Measurements from ENCODE around the gene GDI1.
A peak's percentile ranks its signal among the peaks of the same experiment; 100 is the strongest.

GDI1 gene

DNA sequence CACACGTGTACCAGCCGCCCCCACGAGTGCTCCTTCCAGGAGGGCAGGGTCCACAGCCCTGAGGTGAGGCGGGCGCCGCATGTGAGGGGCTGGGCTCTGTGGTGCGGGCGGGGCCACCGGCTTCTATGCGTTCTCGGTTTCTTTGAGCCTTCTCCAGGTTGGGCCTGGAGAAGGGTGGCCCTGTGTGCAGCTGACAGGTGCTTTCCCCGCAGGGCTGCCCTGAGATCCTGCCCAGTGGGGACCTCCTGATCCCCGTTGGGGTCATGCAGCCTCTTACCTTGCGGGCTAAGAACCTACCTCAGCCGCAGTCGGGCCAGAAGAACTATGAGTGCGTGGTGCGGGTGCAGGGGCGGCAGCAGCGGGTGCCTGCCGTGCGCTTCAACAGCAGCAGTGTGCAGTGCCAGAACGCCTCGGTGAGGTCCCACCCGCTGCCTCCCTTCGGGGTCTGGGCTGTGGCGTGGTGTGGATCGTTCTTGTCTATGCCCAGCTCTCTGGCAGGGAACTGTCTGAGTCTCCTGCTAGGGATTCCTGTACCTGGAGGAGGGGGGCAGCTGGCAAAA lies 27.9 kb downstream of the GDI1 start:
- DNase-seq = no peak

DNA sequence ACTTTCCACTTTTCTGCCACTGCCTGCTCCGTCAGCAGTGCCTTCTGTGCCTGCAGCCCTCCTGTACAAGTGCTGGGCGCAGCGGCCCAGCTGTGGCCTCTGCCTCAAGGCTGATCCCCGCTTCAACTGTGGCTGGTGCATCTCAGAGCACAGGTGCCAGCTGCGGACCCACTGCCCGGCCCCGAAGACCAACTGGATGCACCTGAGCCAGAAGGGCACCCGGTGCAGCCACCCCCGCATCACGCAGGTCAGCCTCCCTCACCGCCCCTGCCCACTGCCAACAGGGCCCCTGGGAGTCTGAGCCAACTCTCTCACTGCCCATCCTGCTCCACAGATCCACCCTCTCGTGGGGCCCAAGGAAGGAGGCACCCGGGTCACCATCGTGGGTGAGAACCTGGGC lies 28.6 kb downstream of the GDI1 start:
- no peak for DNase-seq

DNA sequence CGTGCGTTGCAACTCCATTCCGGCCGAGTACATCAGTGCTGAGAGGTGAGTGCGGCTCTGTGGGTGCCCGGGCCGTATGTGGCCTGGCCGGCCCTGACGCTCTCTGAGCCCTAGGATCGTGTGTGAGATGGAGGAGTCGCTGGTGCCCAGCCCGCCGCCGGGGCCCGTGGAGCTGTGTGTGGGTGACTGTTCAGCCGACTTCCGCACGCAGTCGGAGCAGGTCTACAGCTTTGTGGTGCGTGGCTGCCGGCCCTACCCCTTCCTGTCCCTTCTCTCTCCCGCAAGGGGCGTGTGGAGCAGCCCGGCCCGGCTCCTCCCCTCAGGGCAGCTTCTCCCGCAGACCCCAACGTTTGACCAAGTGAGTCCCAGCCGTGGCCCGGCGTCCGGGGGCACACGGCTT lies 29.1 kb downstream of the GDI1 start:
- no peak for DNase-seq

DNA sequence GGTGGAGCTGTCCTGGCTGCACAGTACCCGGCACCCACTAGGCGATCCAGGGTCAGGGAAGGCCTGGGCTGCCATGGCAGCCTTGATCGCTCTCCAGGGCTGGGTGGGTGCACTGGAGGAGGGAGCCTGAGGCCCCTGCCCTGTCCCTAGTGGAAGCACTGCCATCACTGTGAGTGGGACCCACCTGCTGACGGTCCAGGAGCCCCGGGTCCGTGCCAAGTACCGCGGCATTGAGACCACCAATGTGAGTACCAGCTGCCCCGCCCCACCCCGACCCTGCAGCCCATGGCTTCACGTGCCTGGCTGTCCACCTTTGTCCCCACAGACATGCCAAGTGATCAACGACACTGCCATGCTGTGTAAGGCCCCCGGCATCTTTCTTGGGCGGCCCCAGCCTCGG lies 30.0 kb downstream of the GDI1 start:
- DNase-seq = no peak

DNA sequence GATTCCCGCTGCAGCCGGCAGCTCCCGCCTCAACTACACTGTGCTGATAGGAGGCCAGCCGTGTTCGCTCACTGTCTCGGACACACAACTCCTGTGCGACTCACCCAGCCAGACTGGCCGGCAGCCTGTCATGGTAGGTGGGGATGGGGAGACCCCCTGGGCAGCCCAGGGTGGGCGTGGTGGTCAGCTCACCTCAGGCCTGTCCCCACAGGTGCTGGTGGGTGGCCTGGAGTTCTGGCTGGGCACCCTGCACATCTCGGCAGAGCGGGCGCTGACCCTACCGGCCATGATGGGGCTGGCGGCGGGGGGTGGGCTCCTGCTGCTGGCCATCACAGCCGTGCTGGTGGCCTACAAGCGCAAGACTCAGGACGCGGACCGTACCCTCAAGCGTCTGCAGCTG lies 30.6 kb downstream of the GDI1 start:
- DNase-seq = no peak

DNA sequence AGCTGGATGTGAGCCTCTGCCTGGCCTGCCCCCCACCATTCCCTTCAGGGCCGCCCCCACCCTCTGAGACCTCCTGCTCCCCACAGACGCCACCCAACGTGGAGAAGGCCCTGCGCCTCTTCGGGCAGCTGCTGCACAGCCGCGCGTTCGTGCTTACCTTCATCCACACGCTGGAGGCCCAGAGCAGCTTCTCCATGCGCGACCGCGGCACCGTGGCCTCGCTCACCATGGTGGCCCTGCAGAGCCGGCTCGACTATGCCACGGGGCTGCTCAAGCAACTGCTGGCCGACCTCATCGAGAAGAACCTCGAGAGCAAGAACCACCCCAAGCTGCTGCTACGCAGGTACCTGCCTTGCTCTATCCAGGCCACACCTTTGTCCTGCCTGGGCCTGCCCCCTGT lies 31.3 kb downstream of the GDI1 start:
- no peak for DNase-seq

DNA sequence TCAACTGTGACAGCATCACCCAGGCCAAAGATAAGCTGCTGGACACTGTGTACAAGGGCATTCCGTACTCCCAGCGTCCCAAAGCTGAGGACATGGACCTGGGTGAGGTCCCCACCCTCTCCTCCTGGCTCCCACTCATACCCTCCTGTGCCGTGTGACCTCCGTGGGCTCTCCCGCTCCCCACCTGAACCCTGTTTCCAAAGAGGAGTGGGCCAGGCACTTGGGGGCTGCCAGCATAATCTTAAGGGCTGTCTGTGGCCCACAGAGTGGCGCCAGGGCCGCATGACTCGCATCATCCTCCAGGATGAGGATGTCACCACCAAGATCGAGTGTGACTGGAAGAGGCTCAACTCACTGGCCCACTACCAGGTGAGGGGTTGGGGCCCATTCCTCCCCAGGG lies 32.2 kb downstream of the GDI1 start:
- no peak for DNase-seq

DNA sequence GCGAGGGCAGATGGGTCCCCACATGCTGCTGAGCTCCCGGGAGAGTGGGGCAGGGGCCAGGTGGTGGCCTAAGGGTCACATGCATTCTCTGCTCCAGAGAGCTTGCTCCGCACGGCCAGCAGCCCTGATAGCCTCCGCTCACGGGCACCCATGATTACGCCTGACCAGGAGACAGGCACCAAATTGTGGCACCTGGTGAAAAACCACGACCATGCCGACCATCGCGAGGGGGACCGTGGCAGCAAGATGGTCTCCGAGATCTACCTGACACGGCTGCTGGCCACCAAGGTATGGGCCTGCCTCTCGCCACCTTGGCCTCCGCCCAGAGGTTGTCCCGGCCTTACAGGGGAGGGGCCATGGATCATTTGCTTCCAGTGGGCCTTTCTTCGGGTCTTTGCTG lies 32.9 kb downstream of the GDI1 start:
- DNase-seq = no peak

DNA sequence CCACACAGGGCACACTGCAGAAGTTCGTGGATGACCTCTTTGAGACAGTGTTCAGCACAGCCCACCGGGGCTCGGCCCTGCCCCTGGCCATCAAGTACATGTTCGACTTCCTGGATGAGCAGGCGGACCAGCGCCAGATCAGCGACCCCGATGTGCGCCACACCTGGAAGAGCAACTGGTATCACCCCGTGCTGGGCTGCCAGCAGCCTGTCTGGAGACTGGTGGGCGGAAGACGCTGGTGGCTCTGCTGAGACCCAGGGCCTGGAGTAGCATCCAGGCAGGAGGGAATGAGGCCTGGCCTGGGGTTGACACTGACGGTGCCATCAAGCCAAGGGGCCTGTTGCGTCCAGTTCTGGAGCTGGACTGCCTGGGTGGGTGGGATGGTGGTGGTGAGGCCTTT lies 33.5 kb downstream of the GDI1 start:
- DNase-seq = no peak

DNA sequence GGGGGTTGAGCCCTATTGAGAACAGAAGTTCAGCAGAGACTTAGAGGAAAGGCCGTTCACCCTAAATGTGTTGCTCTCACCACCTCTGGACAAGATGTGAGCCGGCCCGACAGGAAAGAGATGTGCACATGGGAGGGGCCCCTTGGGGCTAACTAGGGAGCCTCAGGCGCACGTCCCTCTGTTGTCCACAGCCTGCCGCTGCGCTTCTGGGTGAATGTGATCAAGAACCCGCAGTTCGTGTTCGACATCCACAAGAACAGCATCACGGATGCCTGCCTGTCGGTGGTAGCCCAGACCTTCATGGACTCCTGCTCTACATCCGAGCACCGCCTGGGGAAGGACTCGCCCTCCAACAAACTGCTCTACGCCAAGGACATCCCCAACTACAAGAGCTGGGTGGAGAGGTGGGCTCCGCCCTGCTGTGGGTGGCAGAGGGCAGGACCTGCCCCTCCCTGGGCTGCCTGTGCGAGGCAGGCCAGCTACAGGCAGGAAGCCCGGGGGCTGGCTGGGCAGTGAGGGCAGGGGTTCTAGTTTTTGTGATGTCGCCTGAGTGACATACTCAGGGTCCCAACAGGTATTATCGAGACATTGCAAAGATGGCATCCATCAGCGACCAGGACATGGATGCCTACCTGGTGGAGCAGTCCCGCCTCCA lies 34.1 kb downstream of the GDI1 start:
- no peak for DNase-seq

DNA sequence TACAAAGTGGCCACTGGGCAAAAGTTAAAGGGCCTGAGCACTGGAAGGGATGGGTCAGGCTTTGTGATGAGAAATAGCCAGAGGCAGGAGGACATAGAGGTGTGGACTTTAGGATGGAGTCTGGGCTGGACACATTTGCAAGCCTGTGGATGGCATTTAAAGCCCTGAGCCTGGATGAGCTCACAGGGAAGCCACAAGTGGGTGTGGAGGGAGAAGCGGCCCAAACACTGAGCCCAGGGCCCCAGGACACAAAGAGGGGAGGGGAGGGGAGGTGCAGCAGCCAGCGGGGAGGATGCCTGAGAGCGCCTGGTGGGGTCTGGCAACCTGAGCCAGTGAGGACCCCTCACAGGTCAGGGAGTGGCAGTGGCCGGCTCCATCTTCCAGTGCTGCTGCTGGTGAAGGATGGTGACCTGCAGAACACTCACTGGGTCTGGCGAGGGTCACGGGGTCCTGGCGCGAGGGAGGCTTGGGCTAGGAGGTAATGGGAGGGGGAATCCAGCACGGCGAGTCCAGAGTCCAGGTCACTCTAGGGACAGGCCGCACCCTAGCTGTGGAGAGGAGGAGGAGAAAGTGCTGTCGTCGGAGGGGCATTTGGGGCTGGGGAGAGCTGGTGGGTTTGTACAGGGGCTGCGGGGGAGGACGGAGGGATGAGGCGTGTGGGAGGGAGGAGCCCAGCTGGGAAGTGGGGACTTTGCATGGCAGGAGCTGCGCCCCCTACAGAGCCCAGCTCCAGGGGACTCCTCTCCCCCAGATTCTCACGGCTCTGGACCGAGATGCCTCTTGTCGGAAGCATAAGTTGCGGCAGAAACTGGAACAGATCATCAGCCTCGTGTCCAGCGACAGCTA lies 35.1 kb downstream of the GDI1 start:
- no peak for DNase-seq

DNA sequence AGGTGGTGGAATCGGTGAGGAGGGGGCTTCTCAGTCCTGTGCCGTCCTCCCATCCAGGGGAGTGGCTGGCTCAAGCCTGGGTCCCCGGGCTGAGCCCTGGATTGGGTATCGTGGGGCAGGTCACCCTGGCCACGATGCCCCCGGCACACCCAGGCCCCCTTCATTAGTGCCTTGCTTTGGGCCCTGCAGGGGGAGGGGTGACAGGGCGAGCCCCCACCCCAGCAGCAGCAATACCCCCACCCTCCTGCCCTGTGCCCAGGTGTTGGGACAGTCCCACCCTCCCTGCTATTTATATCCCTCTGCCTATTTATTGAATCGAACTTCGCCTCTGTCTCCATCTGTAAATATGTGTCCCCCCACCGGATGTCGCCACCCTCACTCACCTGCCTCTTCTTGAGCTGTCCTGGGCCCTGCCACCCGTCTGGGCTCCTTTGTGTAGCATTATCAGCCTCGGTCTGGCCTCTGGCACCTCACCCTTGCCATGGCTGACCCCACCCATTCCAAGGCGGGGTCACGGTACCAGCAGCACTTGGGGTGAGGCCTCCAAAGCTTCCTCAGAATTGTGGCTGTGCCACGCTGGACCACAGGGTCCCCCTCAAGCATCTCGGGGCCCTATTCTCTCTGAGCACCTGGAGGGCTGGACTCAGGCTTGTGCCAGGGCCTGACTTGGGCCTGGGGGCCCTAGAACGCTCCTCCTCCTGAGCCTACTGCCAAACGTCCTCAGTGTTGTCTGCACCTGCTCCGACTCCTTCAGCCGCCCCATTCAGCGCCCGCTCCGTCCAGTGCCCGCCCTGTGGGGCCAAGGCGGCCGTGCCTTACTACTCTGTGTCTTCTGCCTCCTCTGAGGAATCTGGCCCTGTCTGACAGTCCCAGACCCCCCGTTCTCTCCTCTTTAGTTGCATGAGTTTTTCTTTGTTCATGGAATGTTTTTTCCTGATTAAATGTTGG lies 36.0 kb downstream of the GDI1 start:
- DNase-seq = no peak

DNA sequence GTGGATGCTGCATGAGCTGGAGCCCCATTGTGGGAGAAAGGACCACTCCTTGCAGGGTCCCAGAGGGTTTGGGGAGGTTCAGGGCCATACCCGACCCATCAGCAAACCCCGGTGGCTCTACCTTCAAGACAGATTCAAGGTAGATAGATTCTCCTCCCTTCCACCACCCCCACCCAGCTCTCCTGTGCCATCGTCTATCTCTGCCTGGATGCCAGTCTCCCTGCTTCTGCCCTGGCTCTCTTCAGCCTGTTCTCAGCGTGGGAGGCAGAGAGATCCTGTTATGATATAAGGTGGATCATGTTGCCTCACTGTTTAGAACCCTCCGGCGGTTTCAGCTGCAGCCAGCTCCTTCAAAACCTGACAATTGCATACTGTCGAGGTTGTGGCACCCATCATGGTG lies 36.7 kb downstream of the GDI1 start:
- no peak for DNase-seq

DNA sequence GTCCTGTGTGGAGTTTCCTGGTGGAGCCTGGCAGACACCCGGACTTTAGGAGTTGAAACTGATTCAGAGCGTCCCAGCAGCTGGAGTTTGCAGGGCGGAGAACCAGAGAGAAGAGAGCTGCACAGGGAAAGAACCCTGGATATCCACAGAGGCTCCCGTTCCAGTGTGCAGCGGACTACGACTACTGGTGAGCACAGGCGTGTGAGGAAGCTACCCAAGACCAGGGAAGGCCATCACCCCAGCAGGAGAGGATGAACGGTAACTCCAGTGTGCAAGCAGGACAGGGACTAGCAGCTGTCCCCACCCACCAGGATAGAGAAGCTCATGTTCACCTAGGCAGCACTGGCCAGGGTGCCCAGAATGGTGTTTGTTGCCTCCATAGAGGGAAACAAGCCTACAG lies 39.9 kb downstream of the GDI1 start:
- DNase-seq = no peak

DNA sequence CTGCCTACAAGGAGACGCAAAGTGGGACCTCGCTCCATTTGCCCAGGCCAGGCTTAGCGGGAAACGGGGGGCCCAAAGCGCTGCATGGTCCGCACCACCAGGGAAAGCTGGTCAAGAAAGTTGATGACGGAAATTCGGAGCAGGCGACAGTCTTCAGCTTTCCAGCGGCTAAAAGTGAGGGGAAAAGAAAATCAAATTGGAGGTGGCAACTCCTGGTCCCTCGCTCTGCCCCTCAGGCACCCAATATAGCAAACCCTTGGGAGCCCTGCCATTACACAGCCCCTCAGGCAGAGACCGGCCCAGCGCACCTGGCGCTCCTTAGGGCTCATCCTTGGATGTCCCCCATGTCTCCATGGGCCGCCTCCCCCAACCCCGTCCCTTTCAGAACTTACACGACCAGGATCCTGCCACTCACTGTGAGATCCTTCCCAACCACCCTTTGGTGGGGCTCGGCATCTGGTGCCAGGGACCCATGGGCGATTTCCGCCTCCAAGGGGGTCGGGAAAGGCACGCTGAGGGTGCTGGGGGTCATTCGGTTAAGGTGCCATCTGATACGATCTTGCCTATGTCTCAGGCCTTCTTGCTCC lies 41.0 kb downstream of the GDI1 start:
- DNase-seq = no peak

DNA sequence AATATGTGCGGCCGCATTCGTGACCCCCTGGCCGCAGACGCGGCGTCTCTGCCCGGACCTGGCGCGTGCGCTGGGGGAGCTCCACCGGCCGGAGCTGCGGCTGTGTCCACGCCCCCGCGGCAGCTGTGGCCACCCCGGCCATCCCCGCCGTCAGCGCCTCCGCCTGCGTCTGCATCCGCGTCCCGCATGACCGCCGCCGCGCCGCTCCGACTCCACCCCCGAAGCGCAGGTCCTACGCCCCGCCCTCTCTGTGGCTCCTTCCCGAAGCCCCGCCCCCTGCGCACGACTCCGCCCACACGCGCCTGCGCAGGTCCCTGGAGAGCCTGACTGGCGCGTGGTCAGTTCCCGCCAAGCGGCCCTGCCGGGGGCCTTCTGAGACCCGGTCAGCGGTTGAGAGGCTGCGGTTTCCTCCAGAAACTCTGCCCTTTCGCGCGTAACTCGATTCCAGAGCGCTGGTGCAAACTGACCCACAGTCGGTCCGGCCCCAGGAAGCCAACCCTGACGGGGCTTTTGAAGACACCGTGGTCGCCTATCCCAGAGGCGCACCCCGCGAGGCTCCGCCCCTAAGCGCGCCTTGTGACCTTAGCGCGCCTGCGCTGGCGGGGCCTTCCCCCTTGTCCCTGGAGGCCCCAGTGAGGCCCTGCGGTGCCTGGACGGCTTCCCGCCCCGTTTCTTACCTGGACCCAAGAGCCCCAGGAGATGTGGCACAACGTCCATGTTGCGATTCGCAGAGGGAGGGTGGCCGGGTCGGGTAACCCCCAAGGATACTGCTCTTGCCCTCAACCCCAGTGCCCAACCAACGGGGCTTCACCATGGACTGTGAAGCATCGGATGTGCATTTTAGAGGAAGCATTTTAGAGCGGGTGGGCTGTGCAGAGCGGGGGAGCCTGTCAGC lies 42.0 kb downstream of the GDI1 start, which contains the start of gene LAGE3:
LAGE3 (minus strand) TSS at position 554 of the 895 bp plus-strand sequence; CDS start at position 188, 366 bp downstream.
- peak; percentile 78 for DNase-seq

DNA sequence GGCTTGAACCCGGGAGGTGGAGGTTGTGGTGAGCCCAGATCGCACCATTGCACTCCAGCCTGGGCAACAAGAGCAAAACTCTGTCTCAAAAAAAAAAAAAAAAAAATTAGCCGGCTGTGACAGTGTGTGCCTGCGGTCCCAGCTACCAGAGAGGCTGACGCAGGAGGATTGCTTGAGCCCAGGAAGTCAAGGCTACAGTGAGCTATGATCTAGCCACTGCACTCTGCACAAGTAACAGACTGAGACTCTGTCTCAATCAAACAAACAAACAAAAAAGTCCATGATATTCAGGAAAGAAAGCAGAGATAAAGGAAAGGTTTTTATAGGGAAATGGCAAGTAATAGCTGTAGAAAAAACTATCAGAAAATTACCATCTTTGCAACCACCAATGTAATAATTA lies 44.2 kb downstream of the GDI1 start:
- DNase-seq = no peak

DNA sequence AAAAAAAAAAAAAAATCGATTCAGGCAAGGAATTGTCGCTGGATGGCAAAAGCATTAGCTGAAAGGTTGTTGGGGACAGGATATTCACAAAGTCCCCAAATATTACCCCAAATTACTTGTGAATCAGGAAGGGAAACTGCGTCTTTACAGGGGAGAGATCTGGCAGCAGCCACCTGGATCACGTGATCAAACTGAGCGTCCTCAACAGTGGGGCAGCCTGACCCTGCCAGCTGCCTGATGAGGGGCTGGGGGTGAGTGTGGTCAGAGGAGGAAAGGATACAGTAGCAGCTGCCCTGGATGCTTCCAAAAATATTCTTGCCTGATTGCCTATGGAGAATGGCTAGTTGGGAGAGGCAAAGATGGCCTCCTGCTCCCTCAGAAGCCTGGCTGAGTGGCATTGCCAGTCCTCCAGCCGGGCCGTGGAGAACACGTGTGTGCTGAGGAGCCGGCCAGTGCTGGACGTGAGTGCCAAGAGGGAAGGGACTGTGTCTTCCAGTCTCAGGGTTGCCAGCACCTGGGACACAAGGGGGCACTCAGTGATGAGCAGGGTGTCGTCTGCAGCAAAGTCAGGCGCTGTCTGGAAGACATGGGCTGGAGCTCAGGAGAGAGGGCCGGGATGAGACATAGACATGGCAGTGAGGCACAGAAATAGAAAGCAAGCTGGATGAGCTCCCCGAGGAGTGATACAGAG lies 45.1 kb downstream of the GDI1 start:
- DNase-seq = no peak

DNA sequence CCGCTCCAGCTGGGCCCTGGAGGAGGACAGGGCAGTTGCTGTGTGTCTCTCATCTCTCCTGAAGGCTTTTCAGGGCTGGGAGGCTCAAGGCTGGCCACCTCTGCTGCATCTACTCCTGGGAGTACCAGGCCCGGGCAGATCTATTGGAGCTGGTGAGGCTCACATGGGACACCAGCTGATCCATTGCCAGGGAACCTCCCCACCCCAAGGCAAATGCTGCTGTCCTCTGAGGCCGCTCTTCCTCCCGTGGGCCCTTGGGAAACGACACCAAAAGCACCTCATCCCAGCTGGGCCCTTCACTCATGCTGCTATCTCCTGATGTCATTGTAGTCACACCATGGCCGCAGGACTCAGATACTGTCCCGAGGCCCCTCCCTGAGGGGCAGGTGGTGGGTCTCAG lies 45.8 kb downstream of the GDI1 start:
- no peak for DNase-seq

DNA sequence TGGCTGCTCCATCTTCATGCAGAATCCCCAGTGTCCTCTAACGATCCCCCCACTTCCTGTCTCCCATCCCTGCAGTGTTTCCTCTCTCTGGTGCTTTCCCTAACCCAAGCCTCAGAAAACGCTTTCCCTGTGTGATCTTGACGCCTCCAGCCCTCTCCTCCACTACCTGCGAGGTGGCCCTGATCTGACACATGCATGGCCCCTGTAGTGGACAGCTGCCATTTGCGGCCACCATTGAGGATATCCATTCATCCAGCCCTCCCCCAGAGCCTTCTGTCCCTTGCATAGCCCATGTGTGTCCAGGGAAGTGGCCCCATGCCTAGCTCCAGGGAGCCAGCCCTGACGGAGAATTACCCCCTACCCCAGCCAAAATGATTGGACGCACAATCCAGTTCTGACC lies 46.4 kb downstream of the GDI1 start:
- DNase-seq = no peak

Data from NCI-H2029 (cell line).